DMS114 treated with DMSO at 0.1 percent for 48 hours (cell line): ENCODE measurements around the gene XPO4.
"Not testable (repeated sequence)": the region's sequence is repeated elsewhere in the genome, so short reads cannot be mapped to it uniquely, and the experiment has no call there.

Experiments
- DNase-seq: peaks from one replicate; lab custom pipeline; 2025; ENCODE audit not compliant: unreplicated experiment; lab: John Stamatoyannopoulos, UW

Gene XPO4

DNA sequence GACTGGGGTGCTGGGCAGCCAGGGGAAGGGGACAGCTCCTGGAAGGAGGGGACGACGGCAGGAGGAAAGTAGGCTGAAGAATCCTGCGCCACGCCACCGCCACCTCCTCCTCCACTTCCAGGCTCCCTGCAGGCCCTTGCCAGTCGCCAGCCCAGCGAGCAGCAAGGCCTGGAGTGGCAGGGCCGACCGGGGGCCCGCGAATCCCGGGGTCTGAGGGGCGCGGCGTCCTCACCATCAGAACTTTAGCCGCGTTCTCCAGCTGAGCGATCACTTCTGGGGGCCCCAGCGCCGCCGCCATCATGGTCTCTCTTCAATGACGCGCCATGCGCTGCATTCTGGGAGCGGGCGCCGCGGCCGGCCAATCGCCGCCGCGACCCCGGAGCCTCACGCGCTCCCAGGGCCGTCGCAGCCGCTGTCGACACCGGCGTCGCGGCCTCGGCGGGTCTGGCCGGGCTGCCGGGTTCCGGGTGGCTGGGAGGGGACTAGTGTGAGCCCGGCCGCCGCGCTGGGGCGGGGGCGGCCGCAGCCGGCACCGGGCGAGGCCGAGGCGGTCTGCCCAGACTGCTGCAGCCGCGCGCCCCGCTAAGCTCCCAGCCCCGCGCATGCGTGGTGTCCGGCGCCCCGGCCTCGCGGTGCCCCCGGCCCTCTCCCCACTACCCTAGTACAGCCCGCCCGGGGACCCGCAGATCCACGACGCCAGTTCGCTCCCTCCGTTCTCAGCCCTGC, at the start of gene XPO4:
TSS of gene XPO4 (minus strand) at position 309 of the 726 bp plus-strand sequence. CDS start at position 301, 8 bp downstream.
- peak; percentile 22 for DNase-seq

DNA sequence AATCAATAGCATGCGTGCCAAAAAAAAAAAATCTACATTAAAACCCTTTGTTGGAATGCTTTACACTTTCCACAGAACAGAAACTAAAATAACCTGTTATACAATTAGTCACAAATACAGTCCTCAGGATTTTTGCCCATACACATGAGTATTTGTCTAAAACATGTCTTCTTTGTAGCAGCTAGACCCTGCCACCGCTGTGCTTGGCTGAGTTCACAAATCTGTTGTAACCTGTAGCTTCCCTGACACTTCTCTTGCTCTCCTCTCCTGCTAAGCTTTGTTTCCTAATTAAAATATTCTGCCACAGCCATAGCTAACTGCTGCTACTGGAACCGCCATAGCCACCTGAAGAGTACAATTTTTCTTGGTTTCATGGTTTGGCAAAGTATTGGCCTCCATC, 45.5 kb upstream of the XPO4 start:
- not testable (repeated sequence) for DNase-seq

DNA sequence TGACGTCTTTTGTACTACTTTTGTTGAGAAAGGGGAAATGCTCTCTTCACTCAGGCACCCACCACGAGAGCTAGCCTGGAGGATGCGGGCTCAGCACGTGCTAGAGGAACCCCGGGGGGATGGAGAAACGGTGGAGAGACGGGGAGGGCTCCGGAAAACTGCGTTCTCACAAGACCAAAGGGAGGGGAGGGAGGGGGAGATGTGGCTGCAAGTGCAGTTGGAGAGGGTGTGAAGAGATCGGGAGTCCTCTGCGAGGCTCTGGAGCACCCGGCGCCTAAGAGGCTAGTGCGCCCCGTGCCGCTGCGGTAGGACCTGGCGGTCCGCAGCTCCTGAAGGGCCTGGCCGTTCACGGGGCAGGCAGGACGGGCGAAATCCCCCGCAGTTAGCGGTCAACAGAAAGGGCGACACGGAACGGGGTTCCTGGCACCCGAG, 43.4 kb upstream of the XPO4 start:
- DNase-seq = no peak

DNA sequence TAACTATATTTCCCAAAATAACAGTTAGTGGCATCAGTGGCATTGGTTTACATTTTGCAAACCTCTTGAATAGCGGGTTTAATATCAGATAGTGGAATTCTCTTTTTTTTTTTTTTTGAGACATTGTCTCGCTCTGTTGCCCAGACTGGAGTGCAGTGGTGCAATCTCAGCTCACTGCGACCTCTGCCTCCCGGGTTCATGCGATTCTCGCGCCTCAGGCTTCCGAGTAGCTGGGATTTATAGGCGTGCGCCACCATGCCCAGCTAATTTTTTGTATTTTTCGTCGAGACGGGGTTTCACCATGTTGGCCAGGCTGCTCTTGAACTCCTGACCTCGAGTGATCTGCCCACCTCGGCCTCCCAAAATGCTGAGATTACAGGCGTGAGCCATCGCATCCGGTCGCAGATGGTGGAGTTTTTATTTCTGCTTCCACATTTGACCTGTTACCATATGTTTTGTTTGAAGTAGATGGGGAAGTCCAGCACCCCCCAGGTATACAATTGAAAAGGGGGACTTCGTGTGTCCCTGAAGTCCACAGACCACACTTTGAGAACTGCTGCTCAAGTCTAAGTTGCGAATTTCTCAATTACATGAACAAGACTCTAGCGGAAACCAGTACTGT, 40.5 kb upstream of the XPO4 start:
- DNase-seq = no peak

DNA sequence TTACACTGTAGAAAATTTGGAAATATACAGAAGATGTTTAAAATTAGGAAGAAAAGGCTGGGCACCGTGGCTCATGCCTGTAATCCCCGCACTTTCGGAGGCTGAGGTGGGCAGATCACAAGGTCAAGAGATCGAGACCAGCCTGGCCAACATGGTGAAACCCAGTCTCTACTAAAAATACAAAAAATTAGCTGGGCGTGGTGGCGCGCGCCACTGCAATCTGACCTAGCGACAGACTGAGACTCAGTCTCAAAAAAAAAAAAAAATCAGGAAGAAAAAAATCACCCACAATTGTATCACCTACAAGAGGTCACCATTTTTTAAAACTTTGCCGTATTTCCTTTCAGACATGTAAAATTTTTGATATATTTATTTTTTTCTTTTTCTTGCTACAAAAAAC, 38.0 kb upstream of the XPO4 start:
- not testable (repeated sequence) for DNase-seq

DNA sequence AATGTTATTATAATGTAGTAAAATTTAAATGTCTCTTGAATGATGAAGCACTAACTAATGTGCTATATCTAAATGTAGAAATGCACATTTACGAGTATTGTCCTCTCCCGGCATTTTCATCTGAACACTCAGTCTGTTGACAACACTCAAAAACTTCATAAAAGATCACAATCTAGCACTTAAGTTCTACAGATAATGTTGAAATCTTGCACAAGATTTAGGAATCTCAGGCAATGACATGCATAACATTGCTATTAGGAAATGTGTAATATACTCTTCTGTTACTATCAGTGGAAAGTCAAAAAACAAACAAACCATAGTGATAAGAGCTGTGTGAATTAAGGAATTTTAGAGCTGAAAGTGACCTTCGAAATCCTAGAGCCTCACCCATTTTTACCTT, 37.5 kb upstream of the XPO4 start:
- DNase-seq = no peak

DNA sequence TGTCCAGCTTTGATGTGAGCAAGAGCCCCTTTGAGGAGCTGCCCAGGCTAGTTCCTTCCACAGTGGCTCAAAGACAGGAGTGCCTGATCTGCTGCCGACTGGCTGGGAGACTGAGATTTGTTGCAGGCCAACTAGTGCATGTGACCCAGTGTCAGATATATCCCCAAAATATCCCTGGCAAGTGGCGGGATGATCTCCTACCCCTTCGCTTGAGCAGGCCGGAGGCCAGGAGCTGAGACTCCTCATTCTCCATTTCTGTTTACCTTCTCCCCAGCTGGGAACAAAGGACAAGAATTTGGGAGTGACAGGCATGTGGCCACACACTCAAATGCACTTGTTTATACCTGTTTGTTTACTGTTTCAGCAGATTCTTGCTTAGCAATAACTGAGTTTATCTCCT, 37.1 kb upstream of the XPO4 start:
- DNase-seq = no peak

DNA sequence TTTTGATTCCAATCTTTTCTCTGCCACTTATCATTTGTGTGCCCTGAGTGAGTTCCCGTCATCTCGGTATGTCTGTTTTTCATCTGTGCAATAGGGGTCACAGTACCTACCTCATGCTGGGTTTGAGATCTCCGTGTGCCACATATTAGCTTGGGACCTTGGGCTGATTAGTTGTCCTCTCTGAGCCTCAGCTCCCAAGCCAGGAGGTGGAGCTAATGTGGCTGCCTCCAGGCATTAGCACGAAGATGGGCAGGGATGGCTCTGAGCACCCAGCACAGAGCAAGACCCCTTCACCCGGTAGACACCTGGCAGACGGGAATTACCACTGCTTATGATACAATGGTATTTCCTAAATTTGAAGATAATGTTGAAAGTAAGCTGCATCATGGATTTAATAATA, 35.8 kb upstream of the XPO4 start:
- no peak for DNase-seq

DNA sequence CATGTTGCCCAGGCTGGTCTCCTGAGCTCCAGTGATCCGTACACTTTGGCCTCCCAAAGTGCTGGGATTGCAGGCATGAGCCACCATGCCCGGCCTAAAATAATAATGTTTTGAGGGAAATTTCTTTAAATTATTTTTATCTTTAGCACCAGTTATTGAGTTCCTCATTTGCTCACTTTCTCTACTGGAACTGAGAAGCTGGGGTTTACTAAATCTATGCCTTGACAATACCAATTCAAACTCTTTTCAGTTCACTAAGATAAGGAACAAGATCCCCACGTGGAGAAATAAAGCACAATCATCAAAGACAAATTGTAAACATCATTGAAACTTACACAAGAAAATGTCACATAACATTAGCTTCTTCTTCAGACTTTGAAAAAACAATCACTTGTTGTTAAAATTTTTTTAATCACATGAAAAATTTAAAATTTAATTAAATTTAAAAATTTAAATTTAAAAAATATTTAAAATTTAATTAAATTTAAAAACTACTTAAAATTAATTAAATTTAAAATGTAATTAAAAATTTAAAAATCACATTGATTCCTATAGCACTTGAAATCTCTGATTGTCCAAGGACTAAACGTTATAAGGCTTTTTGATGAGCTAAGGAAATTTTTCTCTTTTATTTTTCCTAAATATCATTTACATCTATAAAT, 25.2 kb upstream of the XPO4 start:
- DNase-seq = no peak

DNA sequence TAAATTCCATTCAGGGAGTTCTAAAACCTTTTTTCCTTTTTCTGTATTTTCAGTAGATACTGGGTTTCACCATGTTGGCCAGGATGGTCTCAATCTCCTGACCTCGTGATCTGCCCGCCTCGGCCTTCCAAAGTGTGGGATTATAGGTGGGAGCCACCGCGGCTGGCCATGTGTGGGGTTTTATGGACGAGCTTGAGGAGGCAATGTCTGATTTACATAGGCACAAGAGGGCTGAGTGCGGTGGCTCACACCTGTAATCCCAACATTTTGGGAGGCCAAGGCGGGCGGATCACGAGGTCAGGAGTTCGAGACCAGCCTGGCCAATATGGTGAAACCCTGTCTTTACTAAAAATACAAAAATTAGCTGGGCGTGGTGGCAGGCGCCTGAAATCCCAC, 22.8 kb upstream of the XPO4 start:
- DNase-seq = not testable (repeated sequence)

DNA sequence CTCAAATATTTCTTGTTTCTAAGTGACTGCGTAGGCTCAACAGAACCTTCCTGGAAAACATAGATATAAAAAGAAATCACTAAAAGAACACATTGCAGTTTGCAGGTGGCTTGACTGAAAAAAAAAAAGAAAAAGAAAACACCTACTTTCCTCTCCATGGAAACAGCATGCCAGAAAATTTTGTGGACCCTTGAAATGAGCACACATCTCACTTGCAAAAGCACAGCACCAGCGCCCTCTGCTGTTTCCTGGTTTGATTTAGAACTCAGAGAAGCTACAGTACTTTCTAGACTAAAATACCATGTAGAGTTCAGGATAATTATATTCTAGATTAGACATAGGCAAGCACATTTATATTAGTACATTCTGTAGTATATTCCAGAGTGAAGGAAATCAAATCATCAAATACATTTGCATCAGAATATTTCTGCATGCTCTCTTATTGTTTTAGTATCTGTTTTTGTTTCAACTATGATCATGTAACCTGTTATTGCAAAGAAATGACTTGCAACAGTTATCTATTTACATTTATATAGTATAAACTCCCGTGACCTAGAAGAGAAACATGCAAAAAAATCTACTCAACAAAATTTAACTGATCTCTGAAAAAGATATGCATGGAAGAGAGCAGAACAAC, 22.3 kb upstream of the XPO4 start:
- peak; percentile 13 for DNase-seq

DNA sequence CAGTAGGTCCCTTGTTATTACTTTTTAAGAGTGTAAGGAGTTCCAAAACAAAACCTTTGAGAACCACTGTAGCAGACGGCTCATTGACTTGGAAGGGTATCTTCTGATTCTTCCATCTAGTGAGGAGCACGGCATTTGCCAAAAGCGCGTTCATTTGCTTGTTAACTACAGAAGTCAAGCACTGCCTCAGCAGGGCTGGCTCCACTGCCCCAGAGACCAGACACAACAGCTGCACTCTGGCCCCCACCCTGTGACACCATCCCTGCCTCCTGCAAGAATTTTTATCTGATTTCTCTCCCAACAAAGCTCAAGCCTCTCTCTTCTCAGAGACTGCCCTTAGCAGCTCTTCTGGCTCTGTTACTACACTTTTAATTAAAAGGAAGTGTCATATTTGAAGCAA, 20.7 kb upstream of the XPO4 start:
- DNase-seq = no peak

DNA sequence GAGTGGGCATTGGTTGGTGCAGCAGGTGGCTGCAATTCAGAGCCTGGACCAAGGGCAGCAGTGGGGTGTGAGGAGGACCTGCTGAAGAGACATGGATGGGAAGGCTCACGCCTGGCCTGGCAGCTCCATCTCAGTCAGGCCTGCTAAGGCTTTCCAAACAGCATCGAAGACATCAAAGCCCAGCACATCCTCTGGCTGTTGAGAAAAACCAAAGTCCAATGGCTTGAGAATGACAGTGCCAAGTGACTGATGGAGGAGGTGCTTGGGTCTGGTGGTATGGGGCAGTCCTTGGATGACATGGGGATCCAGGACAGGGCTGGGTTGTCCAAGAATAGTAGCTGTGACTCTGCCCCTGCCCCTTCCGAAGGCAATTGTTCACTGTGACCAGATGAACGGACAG, 19.0 kb upstream of the XPO4 start:
- DNase-seq = no peak

DNA sequence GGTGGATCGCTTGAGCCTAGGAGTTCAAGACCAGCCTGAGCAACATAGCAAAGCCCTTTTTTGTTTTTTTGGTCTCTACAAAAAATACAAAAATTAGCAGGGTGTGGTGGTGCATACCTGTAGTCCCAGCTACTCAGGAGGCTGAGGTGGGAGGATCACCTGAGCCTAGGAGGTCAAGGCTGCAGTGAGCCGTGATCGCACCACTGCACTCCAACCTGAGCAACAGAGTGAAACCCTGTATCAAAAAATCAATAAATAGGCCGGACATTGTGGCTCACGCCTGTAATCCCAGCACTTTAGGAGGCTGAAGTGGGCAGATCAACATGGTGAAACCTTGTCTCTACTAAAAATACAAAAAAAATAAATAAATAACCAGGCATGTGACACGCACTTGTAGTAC, 13.1 kb upstream of the XPO4 start:
- DNase-seq = not testable (repeated sequence)

DNA sequence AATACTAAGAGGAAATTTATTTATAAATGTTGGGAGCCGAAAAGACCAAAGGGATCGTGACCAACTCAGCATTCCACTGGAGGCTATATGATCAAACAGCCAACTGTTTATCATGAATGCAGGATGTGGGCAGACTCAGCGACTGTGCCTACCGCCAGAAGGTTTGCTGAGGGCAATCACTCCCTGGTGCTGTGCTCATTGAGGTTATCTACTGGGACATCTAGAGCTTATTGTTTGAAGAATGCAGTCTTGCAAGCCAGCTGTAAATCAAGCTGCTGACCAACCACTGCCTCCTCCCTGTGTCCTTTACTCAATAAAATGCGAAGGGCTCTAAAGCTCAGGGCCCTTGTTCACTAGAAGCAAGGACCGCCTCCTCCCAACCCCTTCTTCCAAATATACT, 8.5 kb upstream of the XPO4 start:
- DNase-seq = no peak

DNA sequence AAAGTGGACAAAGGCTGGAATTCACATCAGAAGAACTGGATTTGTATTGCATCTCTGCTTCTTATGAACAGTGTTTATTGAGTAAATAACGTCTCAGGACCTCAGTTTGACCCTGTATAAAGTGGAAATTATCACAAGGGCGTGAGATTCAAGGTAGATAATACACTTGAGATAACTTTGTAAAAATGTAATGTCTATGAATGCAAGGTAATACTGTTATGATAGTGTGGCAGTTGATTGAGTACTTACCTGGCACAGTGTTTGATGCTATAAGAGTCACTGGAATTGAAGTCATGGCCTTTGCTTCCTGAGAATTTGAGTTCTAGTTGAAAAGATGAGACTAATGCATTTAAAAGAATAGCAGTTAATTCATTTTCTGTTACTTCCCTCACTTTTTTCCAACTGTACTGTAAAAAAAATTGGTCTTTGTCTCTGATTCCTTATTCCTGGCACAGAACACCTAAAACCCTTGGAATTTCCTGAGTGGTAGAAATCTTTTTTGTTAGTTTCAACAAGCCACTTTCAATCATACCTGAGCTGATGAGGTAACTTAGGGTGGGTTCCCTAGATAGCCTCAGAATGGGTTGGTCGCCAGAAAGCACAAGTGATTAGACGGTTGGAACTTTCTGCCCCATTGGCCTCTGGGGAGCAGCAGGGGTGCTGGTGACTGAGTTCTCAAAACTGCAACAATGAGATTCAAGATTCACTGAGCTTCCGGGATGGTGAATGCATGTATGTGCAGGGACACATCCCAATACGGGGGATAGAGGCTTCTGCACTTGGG, 6.4 kb upstream of the XPO4 start:
- no peak for DNase-seq

DNA sequence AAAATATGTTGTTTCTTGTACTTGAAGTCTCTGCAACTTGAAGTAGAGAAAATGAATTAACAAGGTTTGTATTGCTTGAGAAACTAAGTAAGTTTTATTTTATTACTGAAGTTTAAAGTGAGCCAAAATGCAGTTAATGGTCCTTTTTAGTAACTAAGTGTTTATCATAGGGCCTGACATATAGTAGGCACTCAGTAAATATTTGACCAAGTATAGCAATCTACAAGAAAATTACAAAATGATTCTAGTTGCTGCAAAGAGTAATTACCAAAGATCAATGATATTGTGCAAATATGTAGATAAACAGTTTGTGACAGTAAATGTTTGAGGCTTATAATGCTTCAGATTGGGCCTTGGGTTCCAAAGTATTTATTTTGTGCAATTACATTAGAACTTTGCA, 2.4 kb upstream of the XPO4 start:
- DNase-seq = no peak

DNA sequence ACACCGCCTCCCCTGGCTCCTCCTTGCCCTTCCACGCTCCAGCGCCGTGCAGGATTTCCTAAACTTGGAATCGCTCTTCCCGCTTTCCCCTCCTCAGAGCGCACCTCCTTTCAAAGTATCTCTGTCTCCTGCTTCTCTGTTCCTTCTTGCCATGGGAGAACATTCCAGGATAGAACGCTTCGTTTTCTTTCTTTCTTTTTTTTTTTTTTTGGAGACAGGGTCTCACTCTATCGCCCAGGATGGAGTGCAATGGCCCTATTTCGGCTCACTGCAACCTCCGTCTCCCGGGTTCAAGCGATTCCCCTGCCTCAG, 574 bp upstream of the XPO4 start:
- DNase-seq = no peak

DNA sequence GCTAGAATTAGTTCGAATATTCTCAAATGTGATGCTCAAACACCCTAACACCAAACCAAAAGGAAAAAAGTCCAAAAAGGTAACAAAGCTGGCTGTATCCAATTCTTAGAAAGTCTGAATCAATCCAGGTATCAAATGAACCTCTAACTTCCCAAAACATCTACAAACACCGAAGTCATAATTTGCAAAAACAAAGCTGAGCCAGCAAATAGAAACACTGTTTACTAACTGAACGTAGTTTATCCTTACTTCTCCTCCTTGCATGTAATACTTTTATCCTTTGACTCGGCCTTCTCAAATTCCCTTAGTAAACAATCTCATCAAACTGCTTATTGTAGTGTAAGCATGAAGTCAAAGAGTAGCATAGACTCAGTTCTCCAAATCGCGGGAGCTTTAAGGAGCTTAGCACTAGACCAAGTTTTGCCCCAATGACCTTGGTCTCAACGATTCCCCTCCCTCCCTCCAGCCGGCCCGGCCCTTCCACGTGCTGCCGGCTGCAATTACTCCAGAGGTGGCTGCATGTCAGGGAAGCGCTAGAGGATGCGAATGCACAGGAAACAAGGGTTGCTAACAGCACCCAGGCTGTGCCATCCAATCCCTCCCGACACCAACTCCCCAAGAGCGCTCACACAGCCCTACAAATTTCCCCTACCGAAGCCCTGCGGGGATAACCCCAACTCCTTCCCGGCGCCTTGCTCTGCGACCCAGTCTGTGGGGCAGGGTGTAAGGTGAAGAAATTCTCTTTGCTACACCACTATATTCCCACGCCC, 693 bp downstream of the XPO4 start:
- DNase-seq = no peak

DNA sequence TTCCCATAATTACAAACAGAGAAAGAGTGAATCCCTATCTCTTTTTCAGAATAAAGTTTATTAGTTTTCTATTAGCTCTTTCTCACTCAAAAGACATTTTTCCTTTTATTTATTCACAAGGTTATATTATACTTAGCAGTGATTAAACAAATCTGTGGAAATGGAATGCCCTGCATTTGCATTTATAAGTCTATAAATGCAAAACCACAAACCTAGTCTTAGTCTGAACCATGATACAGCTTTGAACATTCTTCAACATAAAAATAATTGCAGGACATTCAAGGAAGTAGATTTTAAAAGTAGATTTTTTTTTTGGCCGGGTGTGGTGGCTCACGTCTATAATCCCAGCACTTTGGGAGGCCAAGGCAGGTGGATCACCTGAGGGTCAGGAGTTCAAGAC, 8.3 kb downstream of the XPO4 start:
- no peak for DNase-seq

DNA sequence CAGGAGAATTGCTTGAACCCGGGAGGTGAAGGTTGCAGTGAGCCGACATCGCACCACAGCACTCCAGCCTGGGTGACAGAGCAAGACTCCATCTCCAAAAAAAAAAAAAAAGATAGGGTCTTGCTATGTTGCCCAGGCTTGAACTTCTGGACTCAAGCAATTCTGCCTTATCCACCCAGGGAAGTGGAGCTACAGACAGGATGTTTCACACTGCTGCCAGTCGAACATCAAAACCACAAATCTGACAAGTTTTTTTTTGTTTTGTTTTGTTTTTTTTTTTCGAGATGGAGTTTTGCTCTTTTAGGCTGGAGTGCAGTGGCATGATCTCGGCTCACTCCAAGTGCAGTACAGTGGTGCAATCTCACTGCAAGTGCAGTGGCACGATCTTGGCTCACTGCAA, 10.8 kb downstream of the XPO4 start:
- DNase-seq = no peak
